AG09309 (cell line): Measurements from ENCODE around the gene FGF14.

Experiments
- DNase-seq: peaks from one replicate; pipeline ENCODE4 v3.0.0-alpha.2; 2010; ENCODE audit warnings: low read depth
- H3K4me3 ChIP-seq: 2 replicates; pipeline ENCODE4 v1.5.1; 2011; ENCODE audit warnings: mild to moderate bottlenecking, low read depth, low read length, moderate library complexity; ENCODE audit not compliant: control insufficient read depth
- TF ChIP-seq, protein P1 (sequence below): IDR thresholded peaks from 2 replicates; pipeline ENCODE4 v1.5.1; 2011; ENCODE audit warnings: mild to moderate bottlenecking, low read depth, low read length, inconsistent platforms; ENCODE audit not compliant: insufficient read depth, control insufficient read depth; ENCODE audit errors: missing control alignments

Gene FGF14

DNA sequence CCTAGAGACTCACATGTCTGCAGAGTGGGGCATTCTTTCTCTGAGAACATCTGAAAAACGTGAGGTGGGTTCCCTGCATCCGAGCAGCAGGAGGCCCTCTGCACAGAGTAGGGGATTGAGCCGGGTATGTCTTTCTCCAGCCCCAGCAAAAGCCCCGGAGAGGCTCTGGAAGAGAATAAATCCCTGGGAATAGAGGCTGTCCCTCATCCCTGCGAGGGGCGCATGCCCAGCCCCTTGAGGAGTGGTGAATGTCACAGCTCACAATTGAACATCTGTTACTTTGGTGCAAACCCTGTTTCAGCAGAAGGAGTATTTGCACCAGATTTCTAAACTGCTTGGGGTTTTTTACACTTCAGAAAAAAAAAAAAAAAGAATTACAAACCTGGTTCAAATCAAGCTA lies 164.6 kb downstream of the FGF14 start:
- no peak overlapping the region for H3K4me3 ChIP-seq
- TF ChIP-seq, protein P1, sequence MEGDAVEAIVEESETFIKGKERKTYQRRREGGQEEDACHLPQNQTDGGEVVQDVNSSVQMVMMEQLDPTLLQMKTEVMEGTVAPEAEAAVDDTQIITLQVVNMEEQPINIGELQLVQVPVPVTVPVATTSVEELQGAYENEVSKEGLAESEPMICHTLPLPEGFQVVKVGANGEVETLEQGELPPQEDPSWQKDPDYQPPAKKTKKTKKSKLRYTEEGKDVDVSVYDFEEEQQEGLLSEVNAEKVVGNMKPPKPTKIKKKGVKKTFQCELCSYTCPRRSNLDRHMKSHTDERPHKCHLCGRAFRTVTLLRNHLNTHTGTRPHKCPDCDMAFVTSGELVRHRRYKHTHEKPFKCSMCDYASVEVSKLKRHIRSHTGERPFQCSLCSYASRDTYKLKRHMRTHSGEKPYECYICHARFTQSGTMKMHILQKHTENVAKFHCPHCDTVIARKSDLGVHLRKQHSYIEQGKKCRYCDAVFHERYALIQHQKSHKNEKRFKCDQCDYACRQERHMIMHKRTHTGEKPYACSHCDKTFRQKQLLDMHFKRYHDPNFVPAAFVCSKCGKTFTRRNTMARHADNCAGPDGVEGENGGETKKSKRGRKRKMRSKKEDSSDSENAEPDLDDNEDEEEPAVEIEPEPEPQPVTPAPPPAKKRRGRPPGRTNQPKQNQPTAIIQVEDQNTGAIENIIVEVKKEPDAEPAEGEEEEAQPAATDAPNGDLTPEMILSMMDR, result no peak
- no peak for DNase-seq

DNA sequence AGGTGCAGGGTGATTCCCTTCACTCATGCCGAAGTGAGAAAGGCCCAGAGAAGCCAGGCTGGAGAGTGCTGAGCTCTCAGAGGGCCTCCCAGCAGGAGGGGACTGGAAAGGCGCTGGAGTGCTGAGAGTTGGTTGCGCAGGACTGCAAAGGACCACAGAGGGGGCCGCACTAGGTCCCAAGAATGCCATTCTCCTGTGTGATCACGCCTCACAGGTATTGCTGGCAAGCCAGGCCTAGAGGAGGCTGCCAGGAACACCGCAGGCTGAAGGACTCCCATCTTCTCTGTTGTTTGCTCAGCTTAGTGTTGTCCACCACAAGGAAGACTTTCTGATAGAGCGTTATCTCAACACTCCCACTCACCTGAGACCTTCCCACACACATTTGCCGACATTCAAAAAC lies 165.0 kb downstream of the FGF14 start:
- H3K4me3 ChIP-seq, result no peak overlapping the region
- TF ChIP-seq, protein P1, result no peak
- no peak for DNase-seq

DNA sequence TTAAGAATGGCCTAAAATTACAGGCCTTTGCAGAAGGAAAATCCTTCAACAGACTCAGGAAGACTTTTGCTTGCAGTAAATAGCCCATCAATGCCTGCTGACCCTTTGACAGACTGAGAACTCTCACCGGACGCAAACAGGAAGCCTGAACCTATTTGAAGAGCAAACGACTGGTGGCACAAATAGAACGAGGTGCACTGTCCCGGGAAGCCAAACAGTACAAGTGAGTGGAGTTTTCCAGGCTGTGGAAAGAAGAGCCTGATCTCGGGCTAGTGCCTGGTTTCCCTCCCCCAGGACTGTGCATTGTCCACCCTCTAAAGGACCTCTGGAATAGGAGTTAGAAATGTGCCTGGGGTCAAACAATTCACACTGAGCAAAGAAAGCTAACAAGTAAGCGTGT lies 165.5 kb downstream of the FGF14 start:
- H3K4me3 ChIP-seq, result no peak overlapping the region
- TF ChIP-seq, protein P1, result no peak
- no peak for DNase-seq

DNA sequence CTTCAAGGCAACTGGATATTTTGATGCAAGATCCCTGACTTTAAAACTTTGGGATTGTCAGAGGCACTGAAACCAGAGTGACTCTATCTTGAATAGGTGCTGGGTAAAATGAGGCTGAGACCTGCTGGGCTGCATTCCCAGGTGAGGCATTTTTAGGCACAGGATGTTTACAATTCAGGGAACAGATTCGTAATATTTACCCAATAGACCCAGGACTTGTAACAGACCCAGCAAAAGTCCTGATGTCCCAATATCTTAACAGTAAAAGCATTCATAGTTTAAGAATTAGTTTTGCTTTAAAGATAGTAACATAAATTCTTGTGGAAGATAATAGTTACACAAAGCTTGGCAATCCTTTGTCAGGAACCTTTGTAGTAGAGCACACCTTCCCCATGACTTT lies 166.2 kb downstream of the FGF14 start:
- no peak overlapping the region for H3K4me3 ChIP-seq
- TF ChIP-seq, protein P1, result no peak
- no peak for DNase-seq

DNA sequence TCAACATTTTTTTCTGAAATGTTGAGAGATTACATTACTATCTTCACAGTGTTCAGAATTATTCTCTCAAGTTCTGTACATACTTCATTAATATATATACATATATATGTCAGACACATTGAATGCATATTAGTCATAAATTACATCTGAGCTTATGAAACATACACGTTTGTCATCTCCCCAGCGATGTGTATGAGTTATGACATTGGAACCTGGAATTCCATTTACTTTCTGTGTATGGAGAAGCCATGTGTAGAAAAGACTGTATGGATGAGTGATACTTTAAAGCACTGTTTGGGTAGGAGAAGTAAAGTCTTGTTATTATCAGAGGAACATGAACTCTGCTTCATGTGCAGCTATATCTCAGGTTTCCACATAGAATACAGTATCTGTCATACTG lies 167.2 kb downstream of the FGF14 start:
- no peak overlapping the region for H3K4me3 ChIP-seq
- no peak for DNase-seq
- TF ChIP-seq, protein P1, result no peak

DNA sequence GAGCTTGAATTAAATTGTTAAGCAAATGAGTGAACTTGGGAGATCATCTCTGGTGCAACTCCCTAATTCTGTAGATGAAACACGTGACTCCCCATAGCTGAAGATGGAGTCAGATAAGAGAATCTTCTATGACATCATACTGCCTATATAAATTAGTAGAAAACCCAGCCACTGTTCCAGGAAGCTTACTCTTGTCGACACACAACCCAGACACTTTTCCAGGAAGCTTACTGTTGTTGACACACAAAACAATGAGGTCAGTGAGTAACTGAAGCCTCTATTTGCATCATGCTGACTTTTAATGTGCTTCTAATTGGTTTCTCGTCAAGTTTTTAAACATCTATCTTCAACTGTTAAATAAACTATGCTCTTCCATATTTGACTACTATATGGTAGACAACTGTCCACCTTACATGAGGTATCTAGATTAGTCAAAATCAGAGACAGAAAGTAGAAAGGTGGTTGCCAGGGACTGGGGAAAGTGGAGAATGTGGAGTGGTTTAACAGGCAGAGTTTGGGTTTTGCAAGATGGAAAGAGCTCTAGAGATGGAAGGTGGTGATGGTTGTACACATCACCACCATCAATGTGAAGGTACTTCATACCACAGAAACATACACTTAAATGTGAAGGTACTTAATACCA lies 168.2 kb downstream of the FGF14 start:
- no peak for DNase-seq
- no peak overlapping the region for H3K4me3 ChIP-seq
- TF ChIP-seq, protein P1, result no peak

DNA sequence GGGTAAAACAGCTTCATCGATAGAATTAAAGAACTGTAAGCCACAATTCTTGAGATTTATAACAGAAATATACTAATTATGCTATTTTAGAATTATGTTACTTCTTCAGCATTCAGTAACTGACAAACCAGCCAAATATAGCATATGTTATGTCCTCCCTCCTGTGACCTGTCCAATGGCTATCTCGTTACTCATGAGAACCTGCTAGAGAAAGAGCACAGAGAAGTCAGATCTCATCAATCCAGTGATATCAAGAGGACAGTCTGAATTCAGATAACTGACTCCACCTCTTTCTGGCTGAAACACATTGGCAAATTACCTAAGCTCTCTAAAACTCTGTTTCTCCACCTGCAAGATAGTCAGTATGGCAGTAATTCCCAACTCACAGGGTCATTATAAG lies 170.4 kb downstream of the FGF14 start:
- DNase-seq, result no peak
- no peak overlapping the region for H3K4me3 ChIP-seq
- TF ChIP-seq, protein P1, result no peak
